ENCODE measurements around the gene ST6GALNAC6.

GRCh38 chr9:127941961-127942215 is 42.5 kb upstream of the ST6GALNAC6 start:
- TF ChIP-seq MAX (IDR thresholded peaks at IDR 0.05; ENCODE audit: low read depth, low read length), result no peak
- TF ChIP-seq CTCF (IDR thresholded peaks at IDR 0.05; ENCODE audit: low read depth, low read length), result no peak
- no peak for TF ChIP-seq POLR2A (IDR thresholded peaks at IDR 0.05; ENCODE audit: extremely low read depth, insufficient read length)
